Endothelial cell of umbilical vein (primary cell): Measurements from ENCODE around the gene RNF10.

ENCODE experiments used
- CTCF ChIP-seq, 2 donors: IDR thresholded peaks; 1 replicate in 1 of 2; 2 replicates in 1 of 2; pipeline ENCODE4 v1.5.1; 2011; ENCODE audit warnings: low read length in 2 of 2, mild to moderate bottlenecking in 2 of 2, moderate library complexity in 2 of 2, control low read depth in 1 of 2, inconsistent platforms in 1 of 2, low read depth in 1 of 2; ENCODE audit not compliant: insufficient read depth in 1 of 2; ENCODE audit errors: extremely low read depth in 1 of 2
- EZH2 ChIP-seq: IDR thresholded peaks from 2 replicates; pipeline ENCODE4 v1.6.1; 2012; ENCODE audit warnings: borderline replicate concordance, low read depth, mild to moderate bottlenecking, moderate library complexity, low read length, inconsistent platforms; ENCODE audit not compliant: severe bottlenecking
- FOS ChIP-seq: IDR thresholded peaks from 2 replicates; pipeline ENCODE4 v1.6.1; 2011; ENCODE audit warnings: mild to moderate bottlenecking, low read length, moderate library complexity, borderline replicate concordance; ENCODE audit not compliant: insufficient read depth
- GATA2 ChIP-seq: IDR thresholded peaks from 2 replicates; pipeline ENCODE4 v1.7.0; 2011; ENCODE audit warnings: low read depth, mild to moderate bottlenecking, moderate library complexity, mixed read lengths, low read length; ENCODE audit not compliant: insufficient read length, insufficient read depth
- JUN ChIP-seq: IDR thresholded peaks from 2 replicates; pipeline ENCODE4 v1.6.1; 2011; ENCODE audit warnings: borderline replicate concordance, low read depth; ENCODE audit not compliant: insufficient read length, insufficient read depth
- MYC ChIP-seq: IDR thresholded peaks from one replicate; pipeline ENCODE4 v1.6.1; 2011; ENCODE audit warnings: mild to moderate bottlenecking, low read depth, low read length
- POLR2A ChIP-seq: IDR thresholded peaks from 2 replicates; pipeline ENCODE4 v1.6.1; 2012; ENCODE audit warnings: low read depth, mild to moderate bottlenecking, control low read depth, low read length
- POLR2AphosphoS5 ChIP-seq: IDR thresholded peaks from 2 replicates; pipeline ENCODE4 v1.6.1; 2012; ENCODE audit warnings: low read depth, mild to moderate bottlenecking, control low read depth, low read length, moderate library complexity; ENCODE audit not compliant: insufficient read depth
- TF ChIP-seq, protein P1 (sequence below): IDR thresholded peaks from 2 replicates; pipeline ENCODE4 v1.6.1; 2011; ENCODE audit not compliant: insufficient read depth, insufficient read length

GRCh38 chr12:120588948-120589930 lies 55.1 kb downstream of the RNF10 start:
- TF ChIP-seq POLR2AphosphoS5 (no peak), CTCF (IDR thresholded peaks at IDR 0.05; ENCODE audit: extremely low read depth in 1 of 2, insufficient read depth in 1 of 2, low read depth in 1 of 2, low read length in 2 of 2) (no peak), EZH2 (no peak), MYC (no peak), POLR2A (no peak), GATA2 (no peak), JUN (no peak), FOS (no peak)
- TF ChIP-seq, protein P1, sequence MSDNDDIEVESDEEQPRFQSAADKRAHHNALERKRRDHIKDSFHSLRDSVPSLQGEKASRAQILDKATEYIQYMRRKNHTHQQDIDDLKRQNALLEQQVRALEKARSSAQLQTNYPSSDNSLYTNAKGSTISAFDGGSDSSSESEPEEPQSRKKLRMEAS: no peak
